Fibroblast of the aortic adventitia (primary cell): Measurements from ENCODE around the gene TCF12. TPM values are rescaled to one million over a fixed set of nuclear protein-coding genes. Genes with fewer than 3 reads are reported as not detected.

Experiments used
- DNase-seq: peaks from one replicate; pipeline ENCODE4 v3.0.0-alpha.2; 2010; ENCODE audit warnings: low read depth
- H3K4me3 ChIP-seq: 2 replicates; pipeline ENCODE4 v1.5.1; 2011; ENCODE audit warnings: low read depth, mild to moderate bottlenecking, control low read depth, low read length, moderate library complexity
- total RNA-seq: library from RNA; depleted of rRNA; stranded (reverse); fragments of >200 nt; gene quantifications from 2 replicates; pipeline ENCODE4 v1.2.3, GENCODE V29; 2012; ENCODE audit warnings: low replicate concordance
- TF ChIP-seq, protein P1 (sequence below): IDR thresholded peaks from 2 replicates; pipeline ENCODE4 v1.5.1; 2011; ENCODE audit warnings: mild to moderate bottlenecking, low read length, control low read depth, inconsistent platforms; ENCODE audit not compliant: insufficient read depth

TCF12 gene
- total RNA-seq, 1 donor, result 89.2 TPM

DNA sequence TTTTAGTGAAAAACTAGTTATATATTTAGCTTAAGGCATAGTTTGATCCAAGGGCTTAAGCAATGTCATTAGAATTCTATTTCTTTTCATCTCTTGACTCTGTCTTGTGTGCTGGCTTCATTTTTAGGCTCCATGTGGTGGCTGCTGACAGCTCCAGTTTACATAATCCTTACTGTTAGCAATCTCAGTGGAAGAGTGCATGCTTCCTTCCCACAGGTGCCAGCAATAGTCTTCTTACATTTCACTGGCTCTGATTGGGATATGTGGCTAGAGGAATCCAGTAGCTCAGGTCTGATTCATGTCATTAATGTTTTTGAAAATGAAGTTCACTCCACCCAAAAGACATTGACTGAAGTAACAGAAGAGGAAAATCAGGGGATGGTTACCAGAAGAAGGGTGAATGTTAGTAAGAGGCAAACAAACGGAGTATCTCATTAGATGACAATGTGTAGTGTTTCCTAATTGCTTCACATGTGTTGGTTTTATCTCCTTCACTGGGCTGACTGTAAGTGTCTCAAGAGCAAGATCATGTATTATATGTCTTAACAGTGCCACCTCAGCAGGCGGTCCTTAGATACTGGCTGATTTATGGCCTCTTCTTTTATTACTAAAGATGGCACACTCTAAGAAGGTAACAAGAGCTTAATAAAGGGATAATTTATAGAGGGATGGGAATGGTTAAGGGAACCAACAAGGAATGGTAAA, 25.6 kb upstream of the TCF12 start:
- TF ChIP-seq, protein P1, sequence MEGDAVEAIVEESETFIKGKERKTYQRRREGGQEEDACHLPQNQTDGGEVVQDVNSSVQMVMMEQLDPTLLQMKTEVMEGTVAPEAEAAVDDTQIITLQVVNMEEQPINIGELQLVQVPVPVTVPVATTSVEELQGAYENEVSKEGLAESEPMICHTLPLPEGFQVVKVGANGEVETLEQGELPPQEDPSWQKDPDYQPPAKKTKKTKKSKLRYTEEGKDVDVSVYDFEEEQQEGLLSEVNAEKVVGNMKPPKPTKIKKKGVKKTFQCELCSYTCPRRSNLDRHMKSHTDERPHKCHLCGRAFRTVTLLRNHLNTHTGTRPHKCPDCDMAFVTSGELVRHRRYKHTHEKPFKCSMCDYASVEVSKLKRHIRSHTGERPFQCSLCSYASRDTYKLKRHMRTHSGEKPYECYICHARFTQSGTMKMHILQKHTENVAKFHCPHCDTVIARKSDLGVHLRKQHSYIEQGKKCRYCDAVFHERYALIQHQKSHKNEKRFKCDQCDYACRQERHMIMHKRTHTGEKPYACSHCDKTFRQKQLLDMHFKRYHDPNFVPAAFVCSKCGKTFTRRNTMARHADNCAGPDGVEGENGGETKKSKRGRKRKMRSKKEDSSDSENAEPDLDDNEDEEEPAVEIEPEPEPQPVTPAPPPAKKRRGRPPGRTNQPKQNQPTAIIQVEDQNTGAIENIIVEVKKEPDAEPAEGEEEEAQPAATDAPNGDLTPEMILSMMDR, result no peak
- DNase-seq, result no peak
- no peak overlapping the region for H3K4me3 ChIP-seq

DNA sequence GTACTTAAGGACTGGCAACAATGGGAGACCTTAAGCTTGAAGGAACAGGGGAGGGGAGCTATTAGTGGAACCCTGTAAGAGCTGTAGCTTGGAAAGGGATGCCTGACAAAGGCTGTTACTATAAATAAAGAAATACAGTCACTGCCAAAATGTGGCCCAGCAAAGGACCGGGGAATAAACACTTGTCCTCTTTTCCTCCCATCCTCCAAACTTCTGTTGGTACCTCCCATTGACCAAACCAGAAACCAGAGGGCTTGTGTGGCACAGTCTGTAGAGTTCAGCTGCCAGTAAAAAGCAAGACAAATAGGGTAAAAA, 25.1 kb upstream of the TCF12 start:
- DNase-seq, result no peak
- TF ChIP-seq, protein P1, result no peak
- H3K4me3 ChIP-seq, result no peak overlapping the region

DNA sequence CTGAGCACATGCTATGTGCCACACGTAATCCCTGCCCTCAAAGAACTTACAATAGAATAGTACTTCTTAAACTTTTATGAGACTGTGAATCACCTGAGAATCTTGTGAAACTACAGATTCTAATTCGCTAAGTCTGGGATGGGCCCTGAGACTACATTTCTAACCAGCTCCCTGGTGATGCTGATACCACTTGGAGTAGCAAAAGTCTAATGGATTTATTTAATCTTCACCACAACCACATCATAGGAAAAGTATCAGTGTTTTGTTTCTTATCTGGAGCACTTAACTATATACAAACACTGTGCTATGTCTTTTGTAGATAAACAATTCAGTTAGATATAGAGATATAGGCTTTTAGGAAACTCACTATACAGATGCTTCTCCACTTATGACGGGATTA, 23.8 kb upstream of the TCF12 start:
- TF ChIP-seq, protein P1, result no peak
- no peak for DNase-seq
- H3K4me3 ChIP-seq, result no peak overlapping the region

DNA sequence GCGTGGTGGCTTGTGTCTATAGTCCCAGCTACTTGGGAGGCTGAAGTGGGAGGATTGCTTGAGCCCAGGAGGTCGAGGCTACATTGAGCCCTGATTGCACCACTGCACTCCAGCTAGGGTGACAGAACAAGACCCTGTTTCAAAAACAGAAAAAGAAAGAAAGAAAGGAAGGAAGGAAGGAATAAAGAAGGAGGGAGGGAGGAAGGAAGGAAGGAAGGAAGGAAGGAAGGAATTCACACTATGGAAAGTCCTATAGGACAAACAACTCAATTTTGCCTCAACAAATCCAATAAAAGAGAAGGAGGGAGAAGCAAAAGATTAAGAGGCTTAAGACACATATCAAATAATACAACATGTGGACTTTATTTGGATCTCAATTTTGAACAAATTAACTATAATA, 16.5 kb upstream of the TCF12 start:
- TF ChIP-seq, protein P1, result no peak
- no peak overlapping the region for H3K4me3 ChIP-seq
- no peak for DNase-seq

DNA sequence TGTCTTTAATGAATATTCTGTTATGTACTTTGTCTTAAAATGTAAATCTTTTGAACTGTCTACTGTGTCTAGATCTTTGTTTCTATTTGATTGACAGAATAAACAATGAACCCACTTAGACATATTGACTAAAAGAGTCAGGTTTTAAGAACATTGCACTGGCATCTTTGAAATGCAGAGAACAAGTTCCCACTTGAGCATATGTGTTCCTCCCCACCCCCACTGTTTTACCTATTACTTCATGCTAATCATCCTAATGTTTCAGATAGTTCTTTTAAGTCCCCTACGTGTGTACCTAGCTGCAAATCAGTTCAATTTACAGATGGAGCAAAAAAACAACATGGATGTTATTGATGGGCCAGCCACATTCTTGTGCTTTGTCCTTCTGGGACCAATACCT, 11.7 kb upstream of the TCF12 start:
- no peak overlapping the region for H3K4me3 ChIP-seq
- TF ChIP-seq, protein P1, result no peak
- DNase-seq, result no peak

DNA sequence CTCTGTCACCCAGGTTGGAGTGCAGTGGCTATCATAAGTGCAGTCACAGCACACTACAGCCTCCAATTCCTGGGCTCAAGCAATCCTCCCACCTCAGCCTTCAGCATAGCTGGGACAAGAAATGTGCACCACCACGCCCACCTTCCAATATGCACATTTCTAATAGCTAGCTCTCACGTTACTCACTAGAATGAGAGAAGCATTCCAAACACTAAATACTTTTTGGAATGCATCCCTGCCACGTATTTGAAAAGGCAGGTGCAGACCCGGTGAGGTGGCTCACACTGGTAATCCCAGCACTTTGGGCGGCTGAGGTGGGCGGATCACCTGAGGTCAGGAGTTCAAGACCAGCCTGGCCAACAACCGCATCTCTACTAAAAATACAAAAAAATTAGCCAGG, 7.6 kb upstream of the TCF12 start:
- H3K4me3 ChIP-seq, result no peak overlapping the region
- DNase-seq, result no peak
- TF ChIP-seq, protein P1, result no peak

DNA sequence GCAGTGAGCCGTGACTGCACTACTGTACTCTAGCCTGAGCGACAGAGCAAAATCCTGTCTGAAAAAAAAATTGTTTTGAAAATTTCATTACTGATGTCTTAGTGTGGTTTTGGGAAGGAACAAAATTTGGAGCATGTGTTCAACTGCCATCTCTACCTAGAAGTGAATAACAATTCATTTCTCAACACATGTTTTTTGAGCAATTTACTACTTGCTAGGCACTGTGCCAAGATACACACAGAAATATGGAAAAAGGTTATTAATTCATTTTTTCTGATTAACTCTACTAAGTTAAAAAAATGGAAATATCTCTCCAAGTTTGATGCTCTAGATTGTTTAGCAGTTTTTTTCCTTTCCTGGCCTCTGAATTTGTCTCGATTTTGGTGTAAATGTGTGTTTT, 5.2 kb upstream of the TCF12 start:
- TF ChIP-seq, protein P1, result no peak
- DNase-seq, result peak; percentile 27
- H3K4me3 ChIP-seq, result no peak overlapping the region
